Pons (tissue), 1 donor: ENCODE results near the gene CARD11.
A peak's percentile ranks its signal among the peaks of the same experiment; 100 is the strongest.

Experiments used
- DNase-seq: peaks from one replicate; pipeline ENCODE4 v3.0.0-alpha.2; 2016; ENCODE audit warnings: low spot score

The CARD11 gene

DNA sequence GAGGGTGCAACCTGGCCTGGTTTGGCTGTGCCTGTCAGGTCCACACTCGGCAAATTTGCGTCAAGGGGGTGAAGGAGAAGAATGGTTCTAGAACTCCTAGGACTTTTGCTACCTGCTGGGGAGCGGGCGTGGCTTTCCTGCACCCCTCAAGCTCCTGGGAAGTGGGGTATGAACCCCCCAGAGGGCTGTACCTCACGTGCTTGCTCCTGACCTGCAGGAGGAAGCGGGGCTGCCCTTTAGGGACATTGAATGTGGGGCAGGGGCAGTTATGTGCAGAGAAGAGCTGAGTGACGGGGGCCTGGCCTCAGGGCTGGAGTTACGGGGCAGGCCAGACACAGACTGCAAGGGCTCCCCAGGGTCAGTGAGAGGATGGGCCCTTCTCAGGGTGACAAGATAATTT is 138.2 kb downstream of the CARD11 start:
- no peak for DNase-seq

DNA sequence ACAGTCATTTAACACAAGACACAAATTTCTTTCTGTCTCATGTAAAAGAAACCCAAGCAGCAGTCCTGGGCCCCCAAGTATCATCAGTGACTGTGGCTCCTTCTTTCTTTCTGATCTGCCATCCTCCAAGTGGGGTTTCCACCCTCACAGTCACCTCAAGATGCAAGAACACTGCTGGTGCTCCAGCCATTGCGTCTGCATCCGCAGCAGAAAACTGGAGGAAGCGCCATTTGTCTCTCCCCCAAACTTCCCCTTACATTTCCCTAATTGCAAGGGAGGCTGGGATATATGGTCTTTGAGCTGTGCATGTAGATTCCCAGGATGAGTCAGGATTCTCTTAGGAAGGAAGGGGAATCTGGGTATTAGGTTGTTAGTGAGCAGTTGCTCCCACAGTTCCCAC is 138.6 kb downstream of the CARD11 start:
- no peak for DNase-seq

DNA sequence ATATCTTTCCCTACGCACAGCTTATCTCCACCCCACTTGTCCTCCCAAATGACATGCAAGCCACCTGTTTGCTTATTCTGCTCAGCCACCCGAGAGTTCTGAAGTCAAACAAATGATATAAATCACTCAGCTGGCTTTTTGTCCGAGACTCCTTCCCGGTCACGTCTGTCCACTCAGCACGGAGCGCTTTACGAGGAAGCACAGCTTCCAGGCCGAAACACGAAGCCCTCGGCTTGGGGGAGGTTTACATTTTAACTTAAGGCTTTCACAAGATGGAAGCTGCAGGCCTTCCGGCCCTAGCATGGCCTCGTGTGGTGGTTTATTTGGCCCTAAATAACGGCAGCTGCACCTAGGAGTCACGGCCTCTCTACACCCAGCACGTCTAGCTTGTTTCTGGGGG is 139.5 kb downstream of the CARD11 start:
- DNase-seq: no peak

DNA sequence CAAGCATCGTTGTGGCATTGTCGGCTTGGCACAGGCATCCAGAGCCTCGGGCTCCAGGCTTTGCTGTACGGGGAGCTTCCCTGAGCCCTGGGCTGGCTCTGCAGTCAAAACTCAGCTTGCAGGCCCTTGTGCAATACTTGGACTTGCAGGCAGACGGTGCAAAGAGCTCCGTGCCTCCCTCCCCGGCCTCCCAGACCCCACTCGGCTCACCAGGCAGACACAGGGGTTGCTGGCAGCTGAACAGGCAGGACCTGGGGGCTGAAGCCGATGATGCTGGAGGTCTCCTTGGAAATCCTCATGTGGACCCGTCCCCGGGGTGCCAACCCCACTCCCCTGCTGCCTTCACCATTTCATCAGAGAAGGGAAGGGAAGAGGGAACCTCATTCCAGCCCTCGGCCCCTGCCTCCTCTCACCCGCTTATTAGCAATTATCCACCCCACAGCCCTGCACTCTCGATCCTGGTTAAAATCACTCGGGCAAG is 139.9 kb downstream of the CARD11 start:
- DNase-seq: no peak

DNA sequence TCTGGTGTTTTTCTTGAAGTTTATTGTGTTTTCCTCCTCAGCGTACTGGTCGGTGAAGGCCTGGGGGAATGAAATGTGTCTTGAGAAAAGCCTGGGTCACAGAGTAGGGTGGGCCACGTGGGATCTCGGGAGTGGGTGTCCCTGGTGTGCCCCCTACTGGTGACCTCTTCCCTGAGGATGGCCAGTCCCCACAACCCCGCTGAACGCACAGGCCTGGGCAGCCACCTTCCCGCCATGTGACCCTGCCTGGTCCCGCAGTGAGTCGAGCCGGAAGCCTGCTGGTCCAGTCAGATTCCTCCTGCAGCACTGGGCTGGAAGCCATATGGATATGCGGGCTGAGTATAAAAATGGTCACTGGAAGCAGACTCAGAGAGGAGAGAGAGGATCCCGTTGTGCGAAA is 146.6 kb downstream of the CARD11 start:
- DNase-seq: no peak

DNA sequence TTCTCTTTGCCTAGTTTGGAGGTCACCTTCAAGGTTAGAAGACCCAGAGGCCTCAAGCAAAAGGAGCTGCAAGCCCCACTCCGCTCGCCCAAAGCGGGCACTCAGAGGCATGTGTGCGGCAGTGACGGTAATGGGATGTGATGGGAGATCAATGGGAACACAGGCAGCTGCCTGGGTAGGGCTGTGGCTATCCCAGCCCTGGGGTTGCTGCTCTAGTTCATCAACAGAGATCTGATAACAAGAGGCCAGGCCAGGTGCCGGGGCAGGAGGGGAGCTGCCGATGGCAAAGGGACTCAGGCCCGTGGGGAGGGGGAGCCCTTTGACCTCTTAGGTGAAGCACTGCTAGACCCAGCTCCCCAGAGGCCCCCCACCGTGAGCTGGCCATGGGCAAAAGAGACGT is 147.5 kb downstream of the CARD11 start:
- no peak for DNase-seq

DNA sequence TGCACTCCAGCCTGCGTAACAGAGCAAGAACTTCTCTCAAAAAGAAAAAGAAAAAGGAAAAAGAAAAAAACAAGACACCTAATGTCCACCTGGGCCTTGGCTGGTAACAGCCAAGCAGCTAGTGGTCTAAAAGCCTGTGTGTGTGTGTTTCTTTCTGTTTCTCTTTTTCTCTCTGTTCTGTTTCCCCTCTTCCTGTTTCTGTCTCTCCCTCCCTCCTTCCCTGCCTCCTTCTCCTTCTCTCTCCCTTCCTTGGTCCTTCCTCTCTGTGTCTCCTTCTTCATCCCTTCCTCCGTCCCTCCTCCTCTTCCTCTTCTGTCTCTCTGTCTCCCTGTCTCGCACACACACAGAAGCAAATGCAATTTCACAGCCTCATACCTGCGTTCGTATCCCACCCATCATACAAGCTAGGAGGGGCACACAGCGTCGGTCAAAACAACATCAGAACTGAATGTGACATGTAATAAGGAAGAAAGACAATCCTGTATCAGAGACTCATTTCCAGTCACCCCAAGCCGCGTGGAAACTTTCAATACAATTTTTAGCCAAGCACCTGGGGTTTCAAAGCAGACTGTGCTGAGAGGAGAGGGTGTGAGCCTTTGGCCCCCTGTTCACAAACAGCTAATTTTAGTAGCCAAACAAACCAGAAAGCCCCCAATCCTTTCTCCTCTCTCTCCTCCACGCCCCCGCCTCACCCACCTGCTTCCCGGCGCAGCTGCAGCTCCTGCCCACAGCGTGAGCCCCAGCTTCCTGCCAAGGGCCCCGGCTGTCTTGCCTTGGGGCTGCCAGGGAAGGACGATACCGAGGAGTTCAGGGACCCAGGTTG is 149.3 kb downstream of the CARD11 start:
- DNase-seq: no peak

DNA sequence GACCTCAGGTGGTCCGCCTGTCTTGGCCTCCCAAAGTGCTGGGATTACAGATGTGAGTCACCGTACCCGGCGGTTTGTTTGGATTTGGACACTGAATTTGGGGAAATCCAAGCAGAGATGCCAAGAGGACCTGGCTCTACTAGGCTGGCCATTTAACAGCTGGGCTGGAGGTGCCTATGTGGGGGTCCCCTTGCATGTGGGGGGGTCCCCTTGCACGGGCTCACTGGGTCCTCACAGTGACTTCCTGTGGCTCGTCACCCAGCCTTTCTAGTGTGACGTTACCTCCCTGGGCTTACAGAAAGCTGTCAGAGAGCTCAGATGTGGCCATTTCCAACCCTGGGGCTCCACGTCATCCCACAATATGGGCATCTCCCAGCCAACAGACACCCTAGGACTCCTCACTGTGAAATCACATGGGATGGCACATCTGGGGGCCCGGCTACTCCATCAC is 150.2 kb downstream of the CARD11 start:
- no peak for DNase-seq

DNA sequence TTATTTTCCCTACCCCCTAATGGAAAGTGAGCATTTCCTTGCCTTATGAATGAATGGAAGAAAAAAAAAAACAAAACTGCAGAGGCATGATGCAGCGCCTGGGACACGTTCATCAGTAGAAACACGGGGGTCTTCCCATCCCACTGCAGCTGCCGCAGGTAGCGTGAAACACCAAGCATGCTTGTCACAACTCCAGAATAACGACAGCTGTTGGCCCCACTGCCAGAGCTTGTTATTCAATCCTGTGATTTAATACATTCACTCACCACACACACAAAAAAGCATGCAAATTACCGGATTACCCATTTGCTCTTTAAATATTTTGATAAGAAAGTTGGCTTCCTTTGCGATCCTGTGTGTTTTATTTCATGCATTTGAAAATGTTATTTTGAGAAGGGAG is 151.1 kb downstream of the CARD11 start:
- no peak for DNase-seq

DNA sequence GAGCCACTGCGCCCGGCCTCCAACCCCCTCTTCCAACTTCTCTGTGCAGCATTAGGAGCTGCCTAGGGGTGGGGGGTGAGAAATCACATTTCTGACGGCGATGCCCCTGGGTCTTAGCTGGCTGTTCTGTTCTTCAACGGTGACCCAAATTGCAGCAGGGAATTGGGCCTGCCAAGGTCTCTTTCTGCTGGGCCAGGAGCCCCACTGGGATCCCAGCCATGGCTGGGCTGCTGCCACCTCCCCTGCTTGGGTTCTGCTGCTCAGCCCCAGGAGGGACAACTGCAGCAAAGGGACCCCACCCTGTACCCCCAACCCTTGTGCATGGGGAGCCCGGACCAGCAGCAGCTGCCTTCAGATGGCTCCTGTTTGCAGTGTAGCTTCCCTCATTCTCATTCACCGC is 155.9 kb downstream of the CARD11 start:
- no peak for DNase-seq

DNA sequence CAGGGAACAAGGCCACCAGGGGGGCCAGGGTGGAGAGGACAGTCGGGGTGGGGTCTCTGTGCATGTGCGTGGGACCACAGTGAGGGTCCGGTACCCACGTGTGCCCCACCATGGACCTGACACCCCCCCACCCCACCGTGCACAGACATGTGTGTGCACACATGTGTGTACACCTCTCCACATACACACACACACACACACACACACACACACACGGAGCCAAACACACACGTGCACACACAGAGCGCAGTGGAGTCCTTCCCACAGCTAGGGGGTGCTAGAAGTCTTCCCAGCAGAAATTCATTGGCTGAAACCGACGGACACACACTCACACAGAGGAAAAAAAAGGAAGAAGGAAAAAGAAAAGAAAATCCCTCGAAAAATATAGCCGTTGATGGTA is 156.8 kb downstream of the CARD11 start:
- DNase-seq: peak; percentile 71

DNA sequence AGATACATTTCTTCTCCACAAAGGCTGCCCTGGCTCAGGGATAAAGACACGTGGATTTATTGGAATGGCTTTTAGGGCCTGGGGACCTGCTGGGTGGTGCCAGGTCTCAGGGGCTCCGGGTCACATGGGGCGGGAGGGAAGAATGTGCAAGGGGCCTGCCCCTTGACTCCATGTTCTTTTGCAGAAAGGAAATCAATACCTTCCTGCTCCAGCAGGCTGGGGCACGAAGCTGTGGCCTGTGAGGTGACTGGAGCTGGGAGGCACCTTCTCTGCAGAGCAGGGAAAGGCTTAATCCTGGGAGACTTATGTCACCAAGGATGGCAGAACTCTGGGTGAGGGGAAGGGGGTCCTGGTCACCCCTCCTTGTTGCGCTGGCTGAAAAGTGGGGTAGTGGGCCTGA is 157.3 kb downstream of the CARD11 start:
- DNase-seq: no peak

DNA sequence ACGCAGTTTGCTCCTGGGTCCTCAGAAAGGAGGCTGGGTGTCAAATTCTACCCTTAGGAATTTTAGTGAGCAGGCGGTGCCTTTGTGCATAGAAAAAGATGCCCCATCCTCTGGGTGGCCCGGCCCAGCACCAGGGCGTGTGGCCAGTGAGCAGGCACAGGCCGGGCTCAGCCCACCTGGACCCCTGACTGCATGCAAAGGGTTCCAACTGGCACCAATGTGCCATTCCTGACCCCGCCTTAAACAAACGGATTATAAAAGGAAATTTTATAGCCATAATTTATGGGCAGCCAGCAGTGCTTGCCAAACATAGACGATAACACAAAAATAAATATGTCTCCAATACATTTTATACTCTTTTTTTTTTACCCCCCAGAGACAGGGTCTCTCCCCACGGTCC is 159.5 kb downstream of the CARD11 start:
- no peak for DNase-seq

DNA sequence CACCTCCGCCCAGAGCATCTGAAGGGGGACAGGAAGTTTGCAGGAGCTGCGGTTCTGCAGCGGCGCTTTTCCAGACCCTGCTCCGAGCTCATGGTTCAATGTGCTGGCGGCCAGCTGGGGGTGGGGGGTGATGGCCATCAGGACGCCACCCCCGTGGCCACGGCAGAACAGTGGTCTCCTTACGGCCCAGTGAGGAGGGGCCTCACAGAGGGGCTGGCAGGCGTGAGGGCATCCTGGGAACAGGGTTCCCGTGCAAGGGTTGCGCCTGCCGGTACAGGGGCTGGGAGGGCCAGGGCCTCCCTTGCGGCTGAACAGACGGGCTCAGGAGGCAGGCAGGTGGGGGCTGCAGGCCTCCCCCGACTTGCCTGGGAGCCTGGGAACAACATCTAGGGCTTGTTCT is 160.6 kb downstream of the CARD11 start:
- no peak for DNase-seq

DNA sequence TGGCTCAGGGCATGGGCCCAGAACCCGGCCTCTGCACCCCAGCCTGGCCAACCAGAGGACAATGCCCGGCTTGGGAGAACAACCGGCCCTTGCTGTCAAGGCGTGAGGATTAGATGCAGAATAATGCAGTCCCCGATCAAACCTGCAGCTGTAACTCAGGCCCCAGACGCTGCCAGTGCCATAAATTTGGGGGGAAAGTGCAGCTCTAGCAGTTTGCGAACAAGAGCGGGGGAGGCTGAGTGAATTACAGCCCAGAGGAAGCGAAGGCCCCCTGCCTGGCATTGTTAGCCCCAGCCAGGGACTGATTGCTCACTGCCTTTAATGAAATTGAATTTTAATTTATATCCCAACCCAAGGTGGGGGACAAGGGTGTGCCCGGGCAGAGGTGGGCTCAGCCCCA is 161.6 kb downstream of the CARD11 start:
- DNase-seq: no peak

DNA sequence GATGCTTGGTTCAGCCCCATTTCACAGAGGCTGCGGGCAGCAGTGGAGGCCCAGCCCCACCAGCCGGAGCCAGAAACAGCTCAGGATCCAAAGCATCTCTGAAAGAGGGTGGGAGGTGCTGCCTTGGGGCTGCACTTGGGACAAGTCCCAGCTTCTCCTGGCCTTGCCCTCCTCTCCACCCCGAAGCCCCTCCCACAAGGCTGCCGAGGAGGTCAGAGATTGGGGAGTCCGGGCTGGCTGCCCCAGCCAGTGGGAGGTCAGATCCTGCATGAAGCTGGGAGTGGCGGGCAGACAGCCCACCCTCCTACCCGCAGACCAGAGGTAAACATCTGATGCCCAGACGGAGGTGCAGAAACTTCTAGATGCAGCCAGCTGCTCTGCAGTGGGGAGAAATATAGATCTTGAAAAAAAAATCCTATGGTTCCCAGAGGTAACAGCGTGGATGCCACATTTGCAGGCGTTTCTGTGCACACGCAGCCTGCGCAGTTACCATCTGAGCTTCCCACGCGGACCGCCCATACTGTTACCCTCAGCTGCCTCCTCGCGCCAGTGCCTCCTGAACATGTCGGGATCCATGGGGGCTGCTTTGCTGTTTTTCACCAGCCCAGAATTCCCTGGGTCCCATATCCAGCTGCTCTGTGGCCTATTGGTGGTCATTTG is 162.7 kb downstream of the CARD11 start:
- DNase-seq: no peak

DNA sequence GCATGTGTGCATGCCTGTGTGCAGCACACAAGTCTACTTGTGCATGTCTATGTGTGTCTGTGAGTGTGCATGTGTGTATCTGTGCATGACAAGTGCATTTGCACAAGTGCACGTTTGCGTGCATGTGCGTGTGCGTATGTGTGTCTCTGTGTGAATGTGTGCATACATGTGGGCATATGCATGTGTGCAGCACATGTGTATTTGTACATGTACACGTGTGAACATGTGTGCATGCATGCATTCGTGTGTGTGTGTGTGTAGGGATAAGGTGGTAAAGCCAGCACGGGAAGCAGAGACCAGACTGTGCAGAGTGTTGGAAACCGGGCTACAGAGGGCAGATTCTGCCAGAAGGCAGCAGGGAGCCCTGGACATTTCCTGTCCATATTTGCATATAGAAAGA is 163.6 kb downstream of the CARD11 start:
- DNase-seq: no peak

DNA sequence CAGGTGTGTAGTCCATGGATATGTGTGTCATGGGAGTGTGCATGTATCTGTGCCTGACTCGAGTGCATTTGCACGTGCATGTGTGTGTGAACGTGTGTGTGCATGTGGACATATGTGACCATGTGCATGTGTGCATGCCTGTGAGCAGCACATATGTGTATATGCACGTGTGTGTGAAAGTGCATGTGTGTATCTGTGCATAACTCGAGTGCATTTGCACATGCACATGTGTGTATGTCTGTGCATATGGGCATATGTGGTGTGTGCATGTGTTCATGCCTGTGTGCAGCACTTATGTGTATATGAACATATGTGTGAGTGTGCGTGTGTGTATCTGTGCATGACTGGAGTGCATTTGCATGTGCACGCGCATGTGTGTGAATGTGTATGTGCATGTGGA is 164.3 kb downstream of the CARD11 start:
- no peak for DNase-seq

DNA sequence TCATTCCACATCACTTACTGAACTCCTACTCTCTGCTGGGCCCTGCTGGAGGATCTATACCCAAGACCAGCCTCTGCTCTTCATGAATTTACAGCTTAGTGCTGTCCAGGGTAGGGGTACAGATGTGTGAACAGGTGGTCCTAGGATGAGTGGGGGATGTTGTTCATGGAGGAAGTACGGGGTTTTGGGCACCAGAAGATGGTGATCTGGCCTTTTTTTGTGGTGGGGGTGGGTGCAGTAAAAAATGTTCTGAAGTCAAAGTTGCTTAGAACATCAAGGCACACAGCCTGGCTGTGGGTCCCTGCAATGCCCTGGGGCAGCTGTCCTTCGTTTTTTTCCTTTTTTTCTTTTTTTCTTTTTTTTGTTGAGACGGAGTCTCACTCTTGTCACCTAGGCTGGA is 165.4 kb downstream of the CARD11 start:
- DNase-seq: no peak

DNA sequence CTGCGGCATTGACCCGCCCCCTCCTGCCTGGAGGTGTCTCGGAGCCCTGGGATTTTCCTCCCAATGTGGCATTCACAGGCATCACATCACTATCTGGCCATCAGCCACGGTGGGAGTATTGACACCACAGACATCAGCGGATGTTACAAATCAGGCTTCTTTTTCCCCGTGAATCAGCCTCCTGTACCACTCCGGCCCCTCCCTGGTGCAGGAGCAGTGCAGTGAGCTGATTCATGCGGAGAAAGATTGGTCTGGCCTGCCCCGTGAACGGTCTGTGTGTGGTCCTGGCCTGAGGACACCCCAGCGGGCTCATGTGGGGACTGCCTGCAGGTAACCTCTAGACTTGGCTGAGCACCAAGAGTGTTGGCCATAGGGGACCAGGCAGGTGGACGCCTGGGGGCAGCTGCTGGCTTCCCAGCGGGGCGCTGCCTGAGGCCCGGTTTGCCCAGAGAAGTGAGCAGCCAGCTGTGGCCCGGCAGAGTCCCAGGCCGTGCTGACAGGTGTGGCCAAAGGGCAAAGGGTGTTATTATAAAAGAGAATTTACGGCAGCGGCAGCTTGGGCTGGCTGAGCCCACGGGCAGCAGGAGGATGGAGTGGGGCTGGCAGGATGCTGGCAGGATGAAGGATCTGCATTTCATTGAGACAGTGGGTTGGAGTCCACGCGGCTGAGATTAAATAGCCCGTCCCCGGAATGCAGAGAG is 167.5 kb downstream of the CARD11 start:
- no peak for DNase-seq

DNA sequence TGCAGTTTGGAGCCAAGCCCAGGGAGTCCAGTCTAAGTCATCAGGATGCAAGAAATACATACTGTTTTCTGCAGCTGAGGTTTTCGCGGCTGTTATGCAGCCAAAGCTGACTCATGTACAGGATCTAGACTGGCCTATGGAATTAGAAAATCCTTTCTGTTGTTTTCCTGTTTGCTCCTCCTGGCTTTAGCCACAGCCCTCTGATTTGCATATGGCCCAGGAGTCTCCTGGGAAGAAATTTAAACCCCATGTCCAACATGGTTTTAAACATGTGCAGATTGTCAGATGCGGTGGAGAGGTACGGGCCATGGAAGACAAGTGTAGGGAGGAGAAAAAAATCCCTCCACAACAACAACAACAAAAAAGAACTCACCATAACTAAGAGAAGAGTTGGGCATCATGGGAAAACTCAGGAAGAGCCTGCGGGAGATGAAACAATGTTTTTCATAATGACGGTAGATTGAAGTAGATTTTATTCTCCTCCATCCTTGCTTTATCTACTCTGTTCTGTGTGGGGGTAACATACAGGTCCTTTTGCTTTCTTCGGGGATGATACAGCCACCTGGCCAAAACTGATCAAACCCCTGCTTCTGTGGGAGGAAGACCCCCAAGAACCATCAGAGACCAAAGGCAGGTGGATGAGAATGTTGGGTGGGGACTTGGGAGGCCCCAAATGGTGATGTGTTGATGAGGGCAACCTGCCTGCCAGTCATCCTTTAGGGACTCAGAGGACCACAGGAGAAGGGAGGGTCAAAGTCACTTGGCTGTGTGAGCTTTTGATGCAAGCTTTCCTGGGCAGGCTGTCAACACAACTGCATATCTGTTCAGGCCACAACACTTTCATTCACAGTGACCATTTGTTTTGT is 169.7 kb downstream of the CARD11 start:
- DNase-seq: peak; percentile 65

DNA sequence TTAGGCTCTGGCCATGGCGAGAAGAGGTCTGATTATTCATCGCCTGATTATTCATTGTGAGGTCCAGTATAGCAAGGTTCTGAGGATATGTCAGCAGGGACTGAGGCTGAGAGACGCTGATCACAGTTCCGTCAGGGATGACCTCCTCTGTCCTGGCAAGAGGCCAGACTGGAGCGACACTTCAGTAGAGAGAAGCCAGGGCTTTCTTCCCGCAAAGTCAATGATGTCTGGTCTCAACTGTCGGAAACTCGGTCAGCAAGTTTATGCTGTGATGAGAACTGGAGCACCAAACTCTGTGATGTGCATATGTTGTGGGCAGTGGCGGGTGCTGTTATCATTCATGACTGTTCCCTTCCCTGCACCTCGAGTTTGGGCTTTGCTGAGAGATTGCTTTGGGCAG is 170.5 kb downstream of the CARD11 start:
- no peak for DNase-seq
